ENCODE measurements around the gene RTP3.

The RTP3 gene

GRCh38 chr3:46506526-46506925, 8.8 kb downstream of the RTP3 start:
- peaks cover 14% of the 10 kb centered on the region for H3K27me3 ChIP-seq (ENCODE audit: low read depth, low read length)
- H3K36me3 ChIP-seq (replicated peaks; ENCODE audit: low read depth, low read length): no peaks in the 10 kb centered on the region
- H3K79me2 ChIP-seq (ENCODE audit: low read length): no peaks in the 10 kb centered on the region
- H4K20me1 ChIP-seq (ENCODE audit: insufficient read depth, low read length): no peaks in the 10 kb centered on the region
- no peak overlapping the region for H2AFZ ChIP-seq (ENCODE audit: low read depth, low read length)
- H3K9me3 ChIP-seq (ENCODE audit: insufficient read depth, low read length): no peaks in the 10 kb centered on the region
- H3K9ac ChIP-seq (ENCODE audit: low read length): no peak overlapping the region
- no peak overlapping the region for H3K4me2 ChIP-seq (ENCODE audit: low read length)
- TF ChIP-seq, protein P1, sequence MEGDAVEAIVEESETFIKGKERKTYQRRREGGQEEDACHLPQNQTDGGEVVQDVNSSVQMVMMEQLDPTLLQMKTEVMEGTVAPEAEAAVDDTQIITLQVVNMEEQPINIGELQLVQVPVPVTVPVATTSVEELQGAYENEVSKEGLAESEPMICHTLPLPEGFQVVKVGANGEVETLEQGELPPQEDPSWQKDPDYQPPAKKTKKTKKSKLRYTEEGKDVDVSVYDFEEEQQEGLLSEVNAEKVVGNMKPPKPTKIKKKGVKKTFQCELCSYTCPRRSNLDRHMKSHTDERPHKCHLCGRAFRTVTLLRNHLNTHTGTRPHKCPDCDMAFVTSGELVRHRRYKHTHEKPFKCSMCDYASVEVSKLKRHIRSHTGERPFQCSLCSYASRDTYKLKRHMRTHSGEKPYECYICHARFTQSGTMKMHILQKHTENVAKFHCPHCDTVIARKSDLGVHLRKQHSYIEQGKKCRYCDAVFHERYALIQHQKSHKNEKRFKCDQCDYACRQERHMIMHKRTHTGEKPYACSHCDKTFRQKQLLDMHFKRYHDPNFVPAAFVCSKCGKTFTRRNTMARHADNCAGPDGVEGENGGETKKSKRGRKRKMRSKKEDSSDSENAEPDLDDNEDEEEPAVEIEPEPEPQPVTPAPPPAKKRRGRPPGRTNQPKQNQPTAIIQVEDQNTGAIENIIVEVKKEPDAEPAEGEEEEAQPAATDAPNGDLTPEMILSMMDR (IDR thresholded peaks at IDR 0.05; ENCODE audit: low read depth, low read length): no peak
- no peak for TF ChIP-seq EZH2phosphoT487 (IDR thresholded peaks at IDR 0.05; ENCODE audit: low read depth)
- no peak overlapping the region for H3K27ac ChIP-seq (ENCODE audit: low read length)
- H3K4me1 ChIP-seq (ENCODE audit: low read length): peaks cover 20% of the 10 kb centered on the region
- no peak overlapping the region for H3K4me3 ChIP-seq (ENCODE audit: low read length)

DNA sequence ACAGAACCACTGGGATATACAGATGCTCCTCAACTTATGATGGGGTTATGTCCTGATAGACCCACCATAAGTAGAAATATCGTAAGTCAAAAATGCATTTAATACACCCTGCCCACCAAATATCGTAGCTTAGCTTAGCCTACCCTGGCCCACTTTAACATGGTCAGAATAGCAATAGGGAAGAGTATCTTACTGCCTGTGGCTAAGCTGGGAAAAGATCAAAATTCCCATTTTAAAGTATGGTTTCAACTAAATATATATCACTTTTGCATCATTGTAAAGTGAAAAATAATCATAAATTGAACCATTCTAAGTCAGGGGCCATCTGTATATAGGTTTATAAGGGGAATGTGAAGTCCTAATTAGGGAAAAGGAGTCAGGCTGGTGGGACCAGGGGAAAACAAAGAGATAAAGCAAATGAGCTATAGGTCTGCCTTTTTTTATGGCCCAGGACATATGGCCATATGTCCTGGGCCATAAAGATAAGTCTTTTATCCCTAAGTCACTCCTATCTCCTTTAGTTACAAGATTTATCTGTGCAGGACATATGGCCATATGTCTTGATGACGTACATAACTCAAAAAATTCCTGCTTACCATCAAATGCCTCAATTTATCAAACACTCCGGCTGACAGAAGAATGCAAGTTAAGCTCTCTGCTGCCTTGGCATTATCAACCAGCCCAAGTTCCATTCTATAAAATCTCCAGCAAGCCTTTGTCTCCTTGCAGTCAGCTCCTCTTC, 11.2 kb downstream of the RTP3 start:
- peaks cover 27% of the 10 kb centered on the region for H3K27me3 ChIP-seq (ENCODE audit: low read depth, low read length)
- no peaks in the 10 kb centered on the region for H3K36me3 ChIP-seq (replicated peaks; ENCODE audit: low read depth, low read length)
- H3K9ac ChIP-seq (ENCODE audit: low read length): no peak overlapping the region
- no peak for TF ChIP-seq EZH2phosphoT487 (IDR thresholded peaks at IDR 0.05; ENCODE audit: low read depth)
- TF ChIP-seq, protein P1 (IDR thresholded peaks at IDR 0.05; ENCODE audit: low read depth, low read length): no peak
- H3K4me1 ChIP-seq (ENCODE audit: low read length): peaks cover 3% of the 10 kb centered on the region; the same call in 1 of the 2 replicates
- H2AFZ ChIP-seq (ENCODE audit: low read depth, low read length): no peak overlapping the region
- H4K20me1 ChIP-seq (ENCODE audit: insufficient read depth, low read length): no peaks in the 10 kb centered on the region
- H3K79me2 ChIP-seq (ENCODE audit: low read length): no peaks in the 10 kb centered on the region
- no peaks in the 10 kb centered on the region for H3K9me3 ChIP-seq (ENCODE audit: insufficient read depth, low read length)
- H3K27ac ChIP-seq (ENCODE audit: low read length): no peak overlapping the region
- no peak overlapping the region for H3K4me3 ChIP-seq (ENCODE audit: low read length)
- no peak overlapping the region for H3K4me2 ChIP-seq (ENCODE audit: low read length)

GRCh38 chr3:46509661-46510187, 11.9 kb downstream of the RTP3 start:
- Histone ChIP-seq H4K20me1 (ENCODE audit: insufficient read depth, low read length) (no peaks in the 10 kb centered on the region), H3K27me3 (ENCODE audit: low read depth, low read length) (peaks cover 27% of the 10 kb centered on the region), H3K79me2 (ENCODE audit: low read length) (no peaks in the 10 kb centered on the region), H3K4me3 (ENCODE audit: low read length) (no peak overlapping the region), H3K9me3 (ENCODE audit: insufficient read depth, low read length) (no peaks in the 10 kb centered on the region), H3K9ac (ENCODE audit: low read length) (no peak overlapping the region), H3K36me3 (replicated peaks; ENCODE audit: low read depth, low read length) (no peaks in the 10 kb centered on the region), H2AFZ (ENCODE audit: low read depth, low read length) (no peak overlapping the region), H3K4me2 (ENCODE audit: low read length) (no peak overlapping the region), H3K4me1 (ENCODE audit: low read length) (peaks cover 3% of the 10 kb centered on the region; the same call in 1 of the 2 replicates), H3K27ac (ENCODE audit: low read length) (no peak overlapping the region)
- TF ChIP-seq, protein P1 (IDR thresholded peaks at IDR 0.05; ENCODE audit: low read depth, low read length): no peak
- TF ChIP-seq EZH2phosphoT487 (IDR thresholded peaks at IDR 0.05; ENCODE audit: low read depth): no peak

DNA sequence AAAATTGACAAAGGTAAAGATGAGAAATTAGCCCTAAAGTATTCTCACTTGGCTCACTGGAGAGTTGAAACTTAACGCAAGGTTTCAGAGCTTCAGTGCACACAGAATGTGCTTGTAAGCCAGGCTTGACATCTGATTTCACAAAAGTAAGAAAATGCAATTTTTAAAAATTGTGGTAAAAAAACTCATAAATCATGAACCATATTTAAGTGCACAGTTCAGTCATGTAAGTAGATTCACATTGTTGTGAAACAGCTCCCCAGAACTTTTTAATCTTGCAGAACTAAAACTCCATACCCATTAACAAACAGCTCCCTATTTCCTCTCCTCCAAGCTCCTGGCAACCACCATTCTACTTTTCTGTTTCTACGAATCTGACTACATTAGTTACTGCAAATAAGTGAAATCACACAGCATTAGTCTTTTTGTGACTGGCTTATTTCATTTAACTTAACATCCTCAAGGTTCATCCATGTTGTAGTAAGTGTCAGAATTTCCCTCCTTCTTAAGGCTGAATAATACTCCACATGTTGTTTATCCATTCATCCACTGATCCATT, 14.5 kb downstream of the RTP3 start:
- Histone ChIP-seq H4K20me1 (ENCODE audit: insufficient read depth, low read length) (no peaks in the 10 kb centered on the region), H3K4me1 (ENCODE audit: low read length) (peaks cover 3% of the 10 kb centered on the region; the same call in 1 of the 2 replicates)
- TF ChIP-seq, protein P1 (IDR thresholded peaks at IDR 0.05; ENCODE audit: low read depth, low read length): no peak
- no peak for TF ChIP-seq EZH2phosphoT487 (IDR thresholded peaks at IDR 0.05; ENCODE audit: low read depth)

More for the DNA sequence above, 14.5 kb downstream of the RTP3 start:
- Histone ChIP-seq H3K27me3 (ENCODE audit: low read depth, low read length) (peaks cover 26% of the 10 kb centered on the region), H3K36me3 (replicated peaks; ENCODE audit: low read depth, low read length) (no peaks in the 10 kb centered on the region), H3K9ac (ENCODE audit: low read length) (no peak overlapping the region), H3K27ac (ENCODE audit: low read length) (no peak overlapping the region), H3K9me3 (ENCODE audit: insufficient read depth, low read length) (no peaks in the 10 kb centered on the region), H3K4me3 (ENCODE audit: low read length) (no peak overlapping the region), H2AFZ (ENCODE audit: low read depth, low read length) (no peak overlapping the region), H3K4me2 (ENCODE audit: low read length) (no peak overlapping the region), H3K79me2 (ENCODE audit: low read length) (no peaks in the 10 kb centered on the region)
